A549 (cell line): ENCODE results near the gene TMEM132D.

ENCODE experiments used
- CBX8 ChIP-seq: fragments of 200-600 bp; sonication (generic); IDR thresholded peaks from 2 replicates; pipeline ENCODE4 v1.6.1; 2016
- CEBPB ChIP-seq, 2 experiments: fragments of >200 bp in 1 of 2; sonication (Bioruptor Twin) in 1 of 2; formaldehyde crosslinking in 1 of 2; IDR thresholded peaks; 2 replicates each; pipeline ENCODE4 v1.6.1; 2012 to 2016
- CTCF ChIP-seq: fragments of >200 bp; sonication (Bioruptor Twin); formaldehyde crosslinking; IDR thresholded peaks from 3 replicates; pipeline ENCODE4 v1.5.1; 2016
- POLR2A ChIP-seq: IDR thresholded peaks from 2 replicates; pipeline ENCODE4 v1.6.1; 2012; ENCODE audit warnings: mild to moderate bottlenecking, low read length
- RAD21 ChIP-seq, 2 experiments: fragments of >200 bp in 1 of 2; sonication (Bioruptor Twin) in 1 of 2; formaldehyde crosslinking in 1 of 2; IDR thresholded peaks in 1 of 2; conservative IDR thresholded peaks in 1 of 2; 2 replicates in 1 of 2; 3 replicates in 1 of 2; pipeline ENCODE4 v1.6.1; 2012 to 2018; ENCODE audit warnings: inconsistent platforms in 1 of 2
- SMC3 ChIP-seq: fragments of >200 bp; sonication (Bioruptor Twin); formaldehyde crosslinking; IDR thresholded peaks from 3 replicates; pipeline ENCODE4 v1.6.1; 2018; ENCODE audit warnings: inconsistent platforms
- USF2 ChIP-seq: fragments of 450-650 bp; IDR thresholded peaks from 2 replicates; pipeline ENCODE4 v1.6.1; 2014; ENCODE audit warnings: antibody characterized with exemption

- no peak for TF ChIP-seq USF2
- no peak for TF ChIP-seq CTCF
- no peak for TF ChIP-seq CBX8
- TF ChIP-seq CEBPB (IDR thresholded peaks at IDR 0.05): no peak
- TF ChIP-seq SMC3: no peak
- no peak for TF ChIP-seq POLR2A
- TF ChIP-seq RAD21 (conservative IDR thresholded peaks at IDR 0.05 in 1 of 2, IDR thresholded peaks at IDR 0.05 in 1 of 2): no peak
These were observed 298.2 kb downstream of the TMEM132D start for GRCh38 chr12:129605666-129606065.
